ENCODE results near the gene AHCYL2. TPM values are rescaled to one million over a fixed set of nuclear protein-coding genes. Genes with fewer than 3 reads are reported as not detected.

The AHCYL2 gene
- total and polyA plus RNA-seq, 9 donors = 11.9 to 16.7 (median 12.5) TPM

- Histone ChIP-seq H3K27me3 (ENCODE audit: control insufficient read depth, insufficient read depth, low read length) (no peaks in the 10 kb centered on the region), H3K36me3 (ENCODE audit: control insufficient read depth, insufficient read depth, low read length) (no peaks in the 10 kb centered on the region), H3K4me1 (ENCODE audit: control insufficient read depth, insufficient read depth, low read length) (no peaks in the 10 kb centered on the region), H3K27ac (ENCODE audit: low read length) (no peak overlapping the region), H3K9me3 (replicated peaks; ENCODE audit: control insufficient read depth, low read depth, low read length) (no peaks in the 10 kb centered on the region), H3K4me3 (ENCODE audit: low read length) (no peak overlapping the region)
- WGBS (ENCODE audit: insufficient coverage) = 63% methylated on average over 2 of the region's 6 CpGs
- DNase-seq = peak; percentile 16
These were observed 151.4 kb downstream of the AHCYL2 start for GRCh38 chr7:129376076-129376777.

GRCh38 chr7:129376778-129377700 is 152.2 kb downstream of the AHCYL2 start:
- peak; percentile 10 for DNase-seq

DNA sequence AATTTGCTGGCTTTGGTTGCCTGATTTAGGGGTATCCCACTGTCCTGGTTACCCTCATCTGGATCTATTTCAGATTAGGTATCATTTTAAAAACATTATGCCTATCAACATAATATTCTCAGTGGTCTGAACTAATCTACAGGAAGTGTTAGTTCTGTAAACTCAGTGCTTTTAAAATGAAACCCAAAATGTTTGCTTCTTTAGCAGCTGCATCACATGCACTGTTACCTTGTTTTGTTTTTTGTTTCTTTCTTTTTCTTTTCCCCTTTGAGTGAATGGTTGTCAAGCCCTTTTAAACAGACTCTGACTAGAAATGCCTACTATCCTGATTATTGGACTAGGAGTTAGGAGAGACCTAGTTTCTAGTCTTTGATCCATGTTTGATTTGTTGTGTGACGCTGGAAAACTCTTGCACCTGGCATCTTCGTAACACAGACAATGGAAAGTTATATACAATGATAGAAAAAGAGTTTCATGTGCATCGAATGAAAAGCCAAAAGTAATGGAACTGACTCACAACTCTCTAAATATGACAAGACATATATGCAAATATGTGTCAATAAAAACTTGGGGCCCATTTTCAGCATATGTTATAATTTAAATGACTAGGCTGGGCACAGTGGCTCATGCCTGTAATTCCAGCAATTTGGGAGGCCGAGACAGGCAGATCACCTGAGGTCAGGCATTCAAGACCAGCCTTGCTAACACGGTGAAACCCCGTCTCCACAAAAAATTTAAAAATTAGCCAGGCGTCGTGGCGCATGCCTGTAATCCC is 157.1 kb downstream of the AHCYL2 start:
- H3K36me3 ChIP-seq (ENCODE audit: control insufficient read depth, insufficient read depth, low read length) = no peaks in the 10 kb centered on the region
- 93% methylated on average over 6 of the region's 9 CpGs for WGBS (ENCODE audit: insufficient coverage)
- no peaks in the 10 kb centered on the region for H3K9me3 ChIP-seq (replicated peaks; ENCODE audit: control insufficient read depth, low read depth, low read length)
- DNase-seq = no peak
- no peaks in the 10 kb centered on the region for H3K4me1 ChIP-seq (ENCODE audit: control insufficient read depth, insufficient read depth, low read length)
- H3K4me3 ChIP-seq (ENCODE audit: low read length) = no peak overlapping the region
- H3K27me3 ChIP-seq (ENCODE audit: control insufficient read depth, insufficient read depth, low read length) = no peaks in the 10 kb centered on the region
- H3K27ac ChIP-seq (ENCODE audit: low read length) = no peak overlapping the region

More at GRCh38 chr7:129376778-129377700, 152.2 kb downstream of the AHCYL2 start:
- no peak overlapping the region for H3K4me3 ChIP-seq (ENCODE audit: low read length)
- H3K36me3 ChIP-seq (ENCODE audit: control insufficient read depth, insufficient read depth, low read length) = no peaks in the 10 kb centered on the region
- H3K27ac ChIP-seq (ENCODE audit: low read length) = no peak overlapping the region
- no peaks in the 10 kb centered on the region for H3K9me3 ChIP-seq (replicated peaks; ENCODE audit: control insufficient read depth, low read depth, low read length)
- H3K4me1 ChIP-seq (ENCODE audit: control insufficient read depth, insufficient read depth, low read length) = no peaks in the 10 kb centered on the region
- no CpG with 5 or more reads among the region's 6 CpGs for WGBS (ENCODE audit: insufficient coverage)
- no peaks in the 10 kb centered on the region for H3K27me3 ChIP-seq (ENCODE audit: control insufficient read depth, insufficient read depth, low read length)

DNA sequence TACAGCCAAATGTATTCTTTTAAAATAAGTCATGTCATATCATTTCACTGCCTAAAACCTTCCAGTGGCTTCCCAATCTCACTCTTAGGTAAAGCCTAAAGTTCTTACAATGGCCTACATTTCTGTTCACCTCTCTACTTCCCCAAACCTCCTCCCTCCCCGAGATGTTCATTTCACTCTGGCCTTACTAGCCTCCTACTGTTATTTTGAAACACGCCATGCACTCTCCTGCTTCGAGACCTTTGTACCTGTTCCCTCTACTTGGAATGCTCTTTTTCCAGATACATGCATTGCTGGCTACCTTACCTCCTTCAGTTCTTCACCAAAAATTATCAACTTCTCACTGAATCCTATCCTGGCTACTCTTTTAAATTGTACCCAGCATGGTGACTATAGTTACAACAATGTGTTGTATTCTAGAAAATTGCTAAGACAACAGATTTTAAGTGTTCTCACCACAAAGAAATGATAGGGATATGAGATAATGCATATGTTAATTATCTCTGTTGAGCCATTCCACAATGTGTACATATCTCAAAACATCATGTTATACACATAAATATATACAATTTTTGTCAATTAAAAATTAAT is 158.8 kb downstream of the AHCYL2 start:
- no peaks in the 10 kb centered on the region for H3K36me3 ChIP-seq (ENCODE audit: control insufficient read depth, insufficient read depth, low read length)
- H3K4me1 ChIP-seq (ENCODE audit: control insufficient read depth, insufficient read depth, low read length) = no peaks in the 10 kb centered on the region
- 76% methylated on average over 3 of the region's 3 CpGs for WGBS (ENCODE audit: insufficient coverage)
- H3K27ac ChIP-seq (ENCODE audit: low read length) = no peak overlapping the region
- DNase-seq = no peak
- H3K27me3 ChIP-seq (ENCODE audit: control insufficient read depth, insufficient read depth, low read length) = no peaks in the 10 kb centered on the region
- no peak overlapping the region for H3K4me3 ChIP-seq (ENCODE audit: low read length)
- no peaks in the 10 kb centered on the region for H3K9me3 ChIP-seq (replicated peaks; ENCODE audit: control insufficient read depth, low read depth, low read length)

DNA sequence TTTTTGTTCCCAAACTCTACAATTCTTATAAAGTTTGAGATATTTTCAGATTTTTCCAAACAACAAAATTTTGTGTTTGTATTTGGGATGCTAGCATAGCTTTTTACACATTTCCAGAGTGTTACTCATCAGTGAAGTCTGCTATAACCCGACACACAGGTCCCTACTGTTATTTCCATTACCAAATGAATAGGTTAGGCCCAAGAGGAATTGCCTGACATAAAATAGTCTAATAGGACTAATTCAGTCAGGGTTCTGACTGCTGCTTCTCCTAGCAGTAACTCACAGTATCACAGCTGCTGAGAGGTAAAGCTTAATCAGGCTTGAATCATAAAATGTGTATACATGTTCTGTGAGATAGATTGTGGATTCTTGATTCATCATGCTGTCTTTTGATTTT is 160.3 kb downstream of the AHCYL2 start:
- Histone ChIP-seq H3K9me3 (replicated peaks; ENCODE audit: control insufficient read depth, low read depth, low read length) (no peaks in the 10 kb centered on the region), H3K4me1 (ENCODE audit: control insufficient read depth, insufficient read depth, low read length) (no peaks in the 10 kb centered on the region), H3K36me3 (ENCODE audit: control insufficient read depth, insufficient read depth, low read length) (no peaks in the 10 kb centered on the region), H3K27ac (ENCODE audit: low read length) (no peak overlapping the region), H3K4me3 (ENCODE audit: low read length) (no peak overlapping the region), H3K27me3 (ENCODE audit: control insufficient read depth, insufficient read depth, low read length) (no peaks in the 10 kb centered on the region)
- WGBS (ENCODE audit: insufficient coverage) = 60% methylated on average over 1 of the region's 1 CpG
- no peak for DNase-seq

GRCh38 chr7:129385598-129385997 is 160.8 kb downstream of the AHCYL2 start:
- H3K4me3 ChIP-seq (ENCODE audit: low read length) = no peak overlapping the region
- H3K36me3 ChIP-seq (ENCODE audit: control insufficient read depth, insufficient read depth, low read length) = no peaks in the 10 kb centered on the region
- H3K27me3 ChIP-seq (ENCODE audit: control insufficient read depth, insufficient read depth, low read length) = no peaks in the 10 kb centered on the region
- H3K4me1 ChIP-seq (ENCODE audit: control insufficient read depth, insufficient read depth, low read length) = no peaks in the 10 kb centered on the region
- no peak overlapping the region for H3K27ac ChIP-seq (ENCODE audit: low read length)
- no peak for DNase-seq
- H3K9me3 ChIP-seq (replicated peaks; ENCODE audit: control insufficient read depth, low read depth, low read length) = no peaks in the 10 kb centered on the region
- WGBS (ENCODE audit: insufficient coverage) = no CpG with 5 or more reads among the region's 4 CpGs

- no peaks in the 10 kb centered on the region for H3K9me3 ChIP-seq (replicated peaks; ENCODE audit: control insufficient read depth, low read depth, low read length)
- no peak overlapping the region for H3K4me3 ChIP-seq (ENCODE audit: low read length)
- H3K4me1 ChIP-seq (ENCODE audit: control insufficient read depth, insufficient read depth, low read length) = no peaks in the 10 kb centered on the region
- H3K27me3 ChIP-seq (ENCODE audit: control insufficient read depth, insufficient read depth, low read length) = no peaks in the 10 kb centered on the region
- H3K36me3 ChIP-seq (ENCODE audit: control insufficient read depth, insufficient read depth, low read length) = no peaks in the 10 kb centered on the region
- DNase-seq = no peak
- no peak overlapping the region for H3K27ac ChIP-seq (ENCODE audit: low read length)
These were observed 161.7 kb downstream of the AHCYL2 start for GRCh38 chr7:129386506-129386905.

DNA sequence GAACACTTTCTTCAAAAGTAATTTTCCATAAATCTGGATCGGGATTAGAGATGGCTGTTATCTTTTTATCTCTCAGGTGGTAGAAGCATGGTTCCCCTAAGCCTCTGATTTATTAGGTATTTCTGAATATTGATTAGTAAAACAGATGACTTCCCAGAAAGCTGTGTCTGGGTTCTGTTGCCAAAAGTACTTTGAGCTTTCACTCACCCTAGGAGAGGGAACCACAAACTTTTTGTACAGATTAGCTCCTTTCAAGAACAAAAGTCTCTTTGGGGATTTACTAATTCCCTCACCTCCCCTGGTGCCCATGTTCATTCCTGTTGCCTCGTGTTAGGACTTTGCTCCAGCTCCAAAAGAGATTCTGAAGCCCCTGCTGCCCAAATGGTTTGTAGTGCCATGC is 162.7 kb downstream of the AHCYL2 start:
- no peaks in the 10 kb centered on the region for H3K27me3 ChIP-seq (ENCODE audit: control insufficient read depth, insufficient read depth, low read length)
- no peaks in the 10 kb centered on the region for H3K36me3 ChIP-seq (ENCODE audit: control insufficient read depth, insufficient read depth, low read length)
- H3K9me3 ChIP-seq (replicated peaks; ENCODE audit: control insufficient read depth, low read depth, low read length) = no peaks in the 10 kb centered on the region
- DNase-seq = no peak
- H3K4me1 ChIP-seq (ENCODE audit: control insufficient read depth, insufficient read depth, low read length) = no peaks in the 10 kb centered on the region
- H3K4me3 ChIP-seq (ENCODE audit: low read length) = no peak overlapping the region
- 40% methylated on average over 1 of the region's 2 CpGs for whole genome bisulfite sequencing (ENCODE audit: insufficient coverage)
- no peak overlapping the region for H3K27ac ChIP-seq (ENCODE audit: low read length)

DNA sequence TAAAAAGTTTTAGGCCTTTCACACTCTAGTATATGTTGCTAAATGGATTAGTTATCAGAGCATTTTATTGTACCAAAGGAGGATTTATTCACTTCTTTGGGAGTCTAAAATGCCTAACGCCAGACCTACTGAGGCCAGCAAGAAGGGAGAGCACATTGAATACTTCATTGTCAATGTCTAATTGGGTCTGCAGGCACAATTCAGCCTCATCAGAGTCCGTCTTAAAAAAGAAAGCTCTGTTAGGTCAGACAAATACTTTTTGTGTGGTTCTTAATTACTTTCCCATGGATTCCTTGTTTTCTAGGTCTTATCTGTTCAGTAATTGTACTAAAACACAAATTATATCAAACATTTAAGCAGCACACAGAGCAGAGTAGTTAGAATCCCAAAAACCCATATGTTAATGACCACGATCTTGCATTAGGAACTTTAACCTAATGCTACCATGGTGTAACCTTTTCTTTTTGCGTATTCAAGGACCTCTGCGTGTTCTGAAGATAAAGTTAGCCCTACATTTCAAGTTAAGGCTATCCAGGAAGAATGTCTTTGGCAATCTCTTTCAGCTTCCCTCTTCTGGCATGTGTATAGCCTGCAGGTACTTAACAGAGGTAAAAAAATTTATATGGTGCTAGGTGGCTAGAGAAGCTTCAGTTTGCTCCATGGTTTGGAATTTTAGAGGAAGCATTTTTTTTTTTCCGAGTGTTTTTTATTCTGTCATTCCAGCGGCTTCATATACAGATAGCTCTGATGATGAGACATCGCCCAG is 163.7 kb downstream of the AHCYL2 start:
- Histone ChIP-seq H3K27me3 (ENCODE audit: control insufficient read depth, insufficient read depth, low read length) (no peaks in the 10 kb centered on the region), H3K4me1 (ENCODE audit: control insufficient read depth, insufficient read depth, low read length) (no peaks in the 10 kb centered on the region), H3K27ac (ENCODE audit: low read length) (no peak overlapping the region), H3K4me3 (ENCODE audit: low read length) (no peak overlapping the region), H3K9me3 (replicated peaks; ENCODE audit: control insufficient read depth, low read depth, low read length) (no peaks in the 10 kb centered on the region), H3K36me3 (ENCODE audit: control insufficient read depth, insufficient read depth, low read length) (no peaks in the 10 kb centered on the region)
- no peak for DNase-seq
- WGBS (ENCODE audit: insufficient coverage) = 92% methylated on average over 4 of the region's 8 CpGs

Data from muscle of leg (tissue), 11 donors.